ENCODE data around the gene MISP.
"Not testable (repeated sequence)": the region's sequence is repeated elsewhere in the genome, so short reads cannot be mapped to it uniquely, and the experiment has no call there.

MISP gene

GRCh38 chr19:750640-751423 is at the start of gene MISP:
Gene MISP (plus strand): TSS chr19:751112. CDS start chr19:756947, 5,835 bp downstream.
- DNase-seq = no peak

GRCh38 chr19:702847-703246 is 48.1 kb upstream of the MISP start:
- DNase-seq = not testable (repeated sequence)

- no peak for DNase-seq
These were observed 47.6 kb upstream of the MISP start for GRCh38 chr19:703329-703650.

- peak; percentile 70 for DNase-seq
These were observed 47.1 kb upstream of the MISP start for GRCh38 chr19:703651-704446.

DNA sequence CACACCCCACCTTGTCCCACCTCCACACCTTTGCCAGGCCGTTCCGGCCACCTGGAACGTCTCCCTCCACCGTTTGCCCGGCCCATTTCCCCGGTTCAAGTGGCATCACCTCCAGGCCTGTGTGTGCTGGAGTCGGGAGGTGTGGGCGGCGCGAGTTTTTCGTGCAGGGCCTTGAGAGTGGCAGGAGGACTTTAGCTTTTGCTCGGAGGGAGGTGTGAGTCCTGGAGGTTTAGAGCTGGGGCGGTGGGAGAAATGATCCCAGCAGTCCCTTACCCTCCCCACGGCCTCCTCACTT is 46.5 kb upstream of the MISP start:
- DNase-seq = no peak

DNA sequence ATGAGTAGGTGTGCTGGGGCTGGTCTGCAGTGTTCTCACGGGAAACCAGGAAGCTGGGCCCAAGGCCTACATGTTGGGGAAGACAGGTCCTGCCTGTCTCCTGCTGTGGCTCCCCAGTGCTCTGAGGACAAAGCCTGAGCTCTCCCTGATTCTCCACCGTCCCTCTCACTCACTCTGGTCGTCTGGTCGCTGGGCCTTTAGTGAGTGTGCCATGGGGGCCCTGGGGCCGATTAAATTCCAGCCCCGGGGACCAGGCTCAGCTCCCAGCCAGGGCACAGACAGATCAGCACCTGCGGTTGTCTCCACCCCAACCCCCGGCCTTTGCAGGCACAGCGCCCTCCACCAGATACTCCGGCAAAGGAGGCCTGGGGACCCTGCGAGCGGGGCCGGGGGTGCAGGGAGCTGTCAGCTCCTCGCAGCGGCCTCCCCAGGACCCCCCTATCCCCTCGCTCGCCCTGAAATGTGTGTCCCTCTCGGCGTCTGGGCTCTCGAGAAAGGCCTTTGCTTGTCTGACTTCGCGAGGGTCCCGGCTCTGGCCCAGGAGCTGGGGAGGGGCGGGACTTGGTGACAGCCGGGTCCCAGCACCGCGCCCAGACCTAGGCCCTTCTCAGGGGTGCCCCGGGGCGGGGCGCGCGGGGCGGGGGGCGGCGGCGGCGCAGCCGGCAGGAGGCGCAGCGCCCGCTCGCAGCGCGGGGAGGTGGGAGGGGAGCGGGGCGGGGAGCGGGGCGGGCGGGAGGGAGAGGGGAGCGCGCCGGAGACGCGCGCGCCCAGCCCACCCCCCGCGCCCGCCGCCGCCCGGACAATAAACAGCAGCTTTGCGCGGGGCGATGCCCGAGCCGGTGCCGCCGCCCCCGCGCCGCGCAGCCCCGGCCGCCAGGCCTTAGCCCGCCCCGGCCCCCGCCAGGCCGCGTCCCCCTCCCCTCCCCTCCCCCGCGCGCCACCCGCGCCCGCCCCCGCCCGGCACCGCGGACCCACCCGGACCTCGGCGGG is 42.5 kb upstream of the MISP start, which contains the start of gene PALM:
Gene PALM (plus strand): TSS at position 782 of the 990 bp plus-strand sequence. CDS start 212 bp downstream, outside the sequence.
- no peak for DNase-seq

DNA sequence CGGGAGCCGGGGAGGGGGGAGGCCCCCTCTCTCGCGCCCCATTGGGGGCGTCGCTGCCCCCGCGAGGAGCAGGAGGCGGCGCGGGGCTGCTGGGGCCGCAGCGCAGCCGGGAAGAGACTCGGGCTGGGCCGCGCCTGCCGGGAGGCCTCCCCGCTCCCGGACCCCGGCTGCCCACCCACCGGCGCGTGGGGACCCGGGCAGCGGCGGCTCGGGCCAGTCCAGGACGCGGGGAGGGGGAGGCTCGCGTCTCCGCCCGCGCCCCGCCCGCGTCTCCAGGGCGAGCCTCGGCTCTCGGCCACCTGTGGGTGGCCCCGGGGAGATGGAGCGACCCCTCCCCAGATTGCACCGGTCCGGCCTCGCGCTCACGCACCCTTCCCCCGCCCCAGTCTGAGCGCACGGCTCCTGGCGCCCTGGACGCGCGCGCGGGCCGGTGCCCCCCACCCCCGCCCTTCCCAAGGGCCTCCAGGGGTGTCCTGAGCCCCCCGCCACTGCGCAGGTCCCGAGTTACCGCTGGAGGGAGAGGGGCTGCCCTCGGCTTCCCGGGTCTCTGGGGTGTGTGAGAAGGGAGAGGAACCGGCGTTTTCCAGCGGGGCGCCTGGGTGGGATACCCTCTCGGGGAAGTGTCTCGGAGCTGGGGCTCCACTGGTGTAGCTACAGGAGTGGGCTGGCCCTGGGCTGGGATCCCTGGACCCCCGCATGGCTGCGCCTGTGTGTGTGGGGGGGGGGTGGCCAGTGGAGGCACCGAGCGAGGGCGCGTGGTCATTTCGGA is 41.5 kb upstream of the MISP start:
- no peak for DNase-seq

GRCh38 chr19:709965-710571 is 40.8 kb upstream of the MISP start:
- no peak for DNase-seq

GRCh38 chr19:710767-711166 is 40.1 kb upstream of the MISP start:
- no peak for DNase-seq

DNA sequence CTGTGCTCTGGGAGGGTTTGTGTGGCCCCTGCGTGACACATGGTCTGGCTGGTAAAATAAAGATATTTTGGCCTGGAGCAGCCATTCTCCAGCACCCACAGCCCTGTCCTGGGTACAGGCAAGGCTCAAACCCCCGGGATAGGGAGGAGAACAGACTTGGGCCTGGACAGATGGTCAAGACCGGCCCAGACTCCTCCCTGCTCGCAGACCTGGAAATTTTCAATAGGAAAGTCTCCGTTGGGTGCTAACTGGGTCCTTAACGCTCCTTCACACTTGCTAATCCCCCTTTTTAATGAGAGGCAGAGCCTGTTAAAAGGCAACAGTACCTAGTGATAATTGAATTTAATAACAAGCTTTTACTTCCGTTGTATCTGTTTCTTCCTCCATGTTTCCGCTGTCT is 39.7 kb upstream of the MISP start:
- no peak for DNase-seq

DNA sequence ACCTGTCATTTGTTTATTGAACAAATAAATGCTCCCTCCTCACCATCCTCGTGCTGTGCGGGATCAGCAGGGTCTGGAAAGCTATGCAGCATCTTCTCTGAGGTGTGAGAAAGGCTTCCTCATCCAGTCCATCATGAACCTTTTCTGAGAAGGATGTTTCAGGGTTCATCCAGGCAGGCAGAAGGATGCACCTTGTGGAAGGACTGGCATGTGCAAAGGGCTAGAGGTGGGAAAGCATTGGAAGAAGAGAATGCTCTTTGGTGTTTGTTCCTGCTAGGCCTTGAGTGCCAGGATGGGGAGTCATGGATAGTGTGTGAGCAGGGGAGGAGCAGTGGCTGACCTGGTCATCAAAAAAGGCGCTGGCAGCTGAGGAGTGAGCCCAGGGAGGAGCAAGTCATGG is 35.6 kb upstream of the MISP start:
- DNase-seq = no peak

DNA sequence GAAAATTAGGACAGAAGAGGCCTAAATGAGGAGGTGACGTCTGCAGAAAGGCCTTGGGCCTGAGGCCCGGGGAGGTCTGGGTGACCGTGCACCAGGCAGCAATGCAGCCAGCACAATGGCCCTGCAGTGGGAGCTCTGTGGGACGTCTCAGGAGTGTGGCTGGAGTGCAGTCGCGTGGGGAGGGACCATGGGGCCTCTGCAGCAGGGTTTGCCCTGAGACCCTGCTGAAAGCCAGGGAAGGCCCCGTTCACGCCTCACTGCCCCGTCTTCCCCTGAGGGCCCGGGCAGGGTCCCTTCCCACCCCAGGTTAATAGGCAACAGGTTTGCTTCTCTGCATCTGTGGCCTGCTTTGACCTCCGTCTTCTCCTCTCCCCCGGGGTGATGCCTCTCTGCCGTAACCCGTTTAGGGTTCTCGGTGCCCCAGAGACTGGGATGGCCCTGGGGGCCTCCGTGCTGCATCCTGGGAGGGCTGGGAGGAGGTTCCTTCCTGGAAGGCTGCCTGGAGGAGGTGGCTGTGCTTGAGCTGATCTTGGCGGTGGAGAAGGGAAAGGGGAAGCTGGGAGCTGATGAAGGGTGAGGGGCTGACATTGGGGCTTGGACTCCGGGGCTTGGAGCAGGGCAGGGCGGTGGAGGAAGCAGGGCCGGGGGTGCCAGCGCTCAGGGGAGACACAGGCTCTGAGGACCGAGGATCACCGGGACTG is 32.5 kb upstream of the MISP start:
- no peak for DNase-seq

DNA sequence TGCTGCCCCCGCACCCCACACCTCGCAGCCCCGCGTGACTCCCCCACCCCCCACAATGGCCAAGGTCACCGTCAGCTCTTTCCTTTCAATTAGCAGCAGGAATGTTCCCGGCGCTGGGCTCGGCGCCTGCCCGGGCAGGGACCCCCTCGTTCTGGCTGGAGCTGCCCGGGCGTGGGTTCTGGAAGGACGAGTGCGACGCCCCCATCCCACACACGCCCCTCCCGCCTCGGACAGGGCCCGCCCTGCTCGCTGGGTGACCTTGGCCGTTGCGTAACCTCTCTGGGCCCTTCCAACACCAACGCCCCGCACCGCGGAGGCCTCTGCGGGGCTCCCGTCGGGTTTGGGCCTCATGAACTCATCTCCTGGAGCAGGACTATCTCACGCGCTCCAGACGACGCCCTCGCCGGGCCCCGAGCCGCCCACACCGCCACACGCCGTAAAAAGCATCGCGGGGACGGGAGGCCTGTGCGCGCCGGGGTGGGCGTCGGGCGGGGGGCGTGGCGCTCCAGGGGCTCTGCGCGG is 31.9 kb upstream of the MISP start:
- DNase-seq = no peak

DNA sequence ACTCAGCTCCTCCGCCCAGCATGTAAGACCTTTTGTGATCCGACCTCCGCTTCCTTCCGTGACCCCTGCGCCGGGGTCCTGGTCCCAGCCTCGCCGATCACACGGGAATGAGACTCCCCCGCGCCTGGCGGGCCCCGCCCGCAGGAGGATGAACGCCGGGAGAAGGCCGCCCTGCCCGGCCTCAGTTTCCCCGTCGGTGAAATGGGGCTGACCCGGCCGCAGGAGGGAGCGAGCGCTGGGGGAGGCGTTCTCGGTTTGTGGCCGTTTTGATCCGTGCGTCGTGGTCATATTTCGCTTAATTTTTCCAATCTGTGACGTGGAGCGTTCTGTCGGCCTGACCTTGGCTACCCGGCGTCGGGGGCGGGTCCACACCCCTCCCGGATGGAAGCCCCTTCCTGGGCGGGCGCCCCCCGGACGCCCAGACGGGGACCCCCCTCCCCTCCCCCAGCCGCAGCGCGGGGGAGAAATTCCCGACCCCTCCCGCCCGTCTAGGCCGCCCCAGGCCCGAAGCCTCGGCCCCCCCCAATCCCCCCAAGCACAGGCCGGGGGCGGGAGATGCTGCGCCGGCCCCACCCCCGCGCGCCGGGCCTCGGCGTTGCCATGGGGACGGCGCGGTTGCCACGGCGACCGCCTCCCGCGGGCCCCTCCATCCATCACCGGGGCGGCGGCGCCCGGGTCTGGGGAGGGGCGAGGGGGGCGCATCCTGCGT is 31.1 kb upstream of the MISP start:
- DNase-seq = no peak

DNA sequence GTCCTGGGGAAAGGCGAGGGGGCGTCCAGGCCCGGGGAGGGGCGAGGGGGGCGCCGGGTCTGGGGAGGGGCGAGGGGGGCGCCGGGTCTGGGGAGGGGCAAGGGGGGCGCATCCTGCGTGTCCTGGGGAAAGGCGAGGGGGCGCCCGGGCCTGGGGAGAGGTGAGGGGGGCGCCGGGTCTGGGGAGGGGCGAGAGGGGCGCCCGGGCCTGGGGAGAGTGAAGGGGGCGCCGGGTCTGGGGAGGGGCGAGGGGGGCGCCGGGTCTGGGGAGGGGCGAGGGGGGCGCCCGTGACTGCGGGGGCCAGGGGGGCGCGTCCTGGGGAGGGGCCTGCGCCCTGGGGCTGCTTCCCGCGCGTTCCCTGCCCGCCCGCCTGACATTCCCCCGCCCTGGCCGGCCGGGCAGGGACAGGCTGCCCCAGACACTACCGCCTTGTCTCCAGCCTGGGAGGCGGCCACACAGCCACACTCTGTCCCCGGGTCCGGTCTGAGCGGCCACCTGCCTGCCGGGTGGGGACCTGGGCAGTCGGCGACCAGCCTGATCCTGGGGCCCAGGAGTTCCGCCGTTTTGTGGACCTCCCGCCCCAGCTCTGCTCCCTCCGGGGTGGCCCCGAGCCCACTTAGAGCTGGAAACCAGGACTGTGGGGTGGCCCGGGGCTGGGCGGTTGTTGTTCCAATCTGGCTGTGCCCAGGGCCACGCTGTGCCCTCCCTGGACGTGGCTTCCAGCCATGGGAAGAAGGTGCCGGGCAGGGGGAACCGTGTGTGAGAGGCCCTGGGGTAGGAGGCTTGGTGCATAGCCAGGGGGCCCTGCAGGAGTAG is 30.4 kb upstream of the MISP start:
- DNase-seq = no peak

DNA sequence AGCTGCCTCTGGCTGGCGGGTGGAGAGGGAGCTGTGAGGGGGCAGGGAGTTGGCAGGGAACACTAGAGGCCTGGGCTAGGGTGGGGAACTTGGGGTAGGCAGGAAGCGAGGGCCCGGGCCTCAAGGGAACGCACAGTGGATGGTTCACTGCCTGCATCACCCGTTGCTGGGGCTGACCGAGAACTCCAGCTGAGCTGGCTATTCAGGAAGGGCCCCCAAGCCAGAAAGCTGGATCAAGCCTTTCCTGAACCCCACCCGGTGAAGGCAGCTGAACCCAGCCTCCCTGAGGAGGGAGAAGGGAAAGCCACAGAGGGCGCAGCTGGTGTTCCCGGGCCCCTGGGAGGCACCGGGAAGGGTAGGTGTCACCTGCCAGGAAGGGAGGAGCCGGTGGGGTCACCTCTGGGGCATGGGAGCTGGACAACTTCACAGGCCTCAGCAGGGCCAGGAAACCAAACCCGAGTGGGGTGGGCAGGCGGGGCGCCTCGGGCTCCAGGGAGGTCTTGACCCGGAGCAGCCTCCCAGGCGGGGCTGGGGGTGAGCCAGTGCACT is 28.3 kb upstream of the MISP start:
- DNase-seq = no peak

DNA sequence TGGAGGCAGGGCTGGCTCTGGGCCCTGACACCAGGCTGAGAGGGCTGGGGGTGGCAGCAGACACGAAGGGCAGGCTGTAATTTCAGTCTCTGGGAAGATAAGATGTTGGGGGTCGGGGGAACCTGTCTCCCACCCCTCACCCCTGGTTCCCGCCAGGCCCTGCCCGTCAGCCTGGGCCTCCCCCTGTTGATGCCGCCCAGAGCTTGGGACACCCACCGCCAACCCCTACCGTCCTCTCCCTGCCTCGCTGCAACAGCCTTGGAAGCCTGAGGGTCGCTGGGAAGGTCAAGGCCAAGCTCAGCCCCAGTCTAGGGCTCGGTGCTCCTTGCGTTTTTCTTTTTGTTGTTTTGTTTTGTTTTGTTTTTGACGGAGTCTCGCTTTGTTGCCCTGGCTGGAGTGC is 27.7 kb upstream of the MISP start:
- no peak for DNase-seq

DNA sequence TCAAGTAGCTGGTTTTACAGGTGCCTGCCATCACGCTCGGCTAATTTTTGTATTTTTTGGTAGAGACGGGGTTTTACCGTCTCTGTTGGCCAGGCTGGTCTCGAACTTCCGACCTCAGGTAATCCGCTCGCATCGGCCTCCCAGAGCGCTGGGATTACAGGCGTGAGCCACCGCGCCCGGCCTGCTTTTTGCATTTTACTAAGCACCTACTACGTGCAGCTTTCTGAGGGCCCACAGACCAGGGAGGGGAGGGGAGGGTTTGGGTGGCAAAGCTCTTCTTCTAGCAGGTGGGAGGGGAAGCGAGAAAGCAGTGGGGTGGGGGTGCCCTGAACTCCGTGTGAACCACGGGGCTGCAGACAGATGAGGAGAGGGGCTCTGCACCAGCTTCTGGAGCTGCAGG is 27.2 kb upstream of the MISP start:
- DNase-seq = no peak

DNA sequence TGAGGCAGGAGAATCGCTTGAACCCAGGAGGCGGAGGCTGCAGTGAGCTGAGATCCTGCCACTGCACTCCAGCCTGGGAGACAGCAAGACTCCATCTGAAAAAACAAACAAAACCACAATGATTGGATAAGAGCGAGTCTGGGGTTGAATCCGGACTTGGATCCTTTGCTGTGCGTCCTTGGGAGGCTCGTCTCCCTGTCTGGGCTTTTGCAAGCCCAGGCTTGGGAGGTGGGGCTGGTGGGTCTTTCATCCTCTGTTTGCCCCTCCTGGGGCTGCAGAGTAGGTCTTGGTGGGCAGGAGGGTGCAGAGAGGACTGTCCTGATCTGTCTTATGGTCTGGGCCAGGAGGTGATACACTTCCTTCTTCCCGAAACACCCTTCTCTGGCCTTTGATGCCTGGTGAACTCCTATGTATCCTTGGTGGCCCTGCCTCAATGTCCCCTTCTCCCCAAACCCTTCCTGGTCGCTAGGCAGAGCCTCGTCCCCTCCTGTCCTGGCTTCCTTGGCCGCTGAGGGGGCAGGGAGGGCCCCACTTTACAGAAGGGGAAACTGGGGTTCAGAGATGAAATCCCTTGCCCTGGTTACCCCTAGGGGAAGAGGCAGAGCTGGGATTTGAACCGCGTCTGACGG is 25.3 kb upstream of the MISP start:
- no peak for DNase-seq

All from activated T-cell treated with anti-CD3 and anti-CD28 coated beads, Interleukin-2, amount 50 U/mL, for 1 hour (primary cell).